ENCODE data around the gene DISC1. TPM values are rescaled to one million over a fixed set of nuclear protein-coding genes. Genes with fewer than 3 reads are reported as not detected.

Gene DISC1
- total and polyA plus RNA-seq, 2 donors (not counting 3 experiments of a cell fraction or from before 2014, with no cell fraction given): 3.3 to 14.7 TPM

- no peak for TF ChIP-seq JUN (IDR thresholded peaks at IDR 0.05; ENCODE audit: borderline replicate concordance, insufficient read depth, insufficient read length, low read depth)
- no peak for TF ChIP-seq FOS (IDR thresholded peaks at IDR 0.05; ENCODE audit: borderline replicate concordance, insufficient read depth, low read length)
- no peak for TF ChIP-seq MAX (IDR thresholded peaks at IDR 0.05; ENCODE audit: insufficient read depth, insufficient read length)
- TF ChIP-seq EZH2 (IDR thresholded peaks at IDR 0.05; ENCODE audit: borderline replicate concordance, low read depth, low read length, severe bottlenecking): no peak
- TF ChIP-seq CTCF (IDR thresholded peaks at IDR 0.05; ENCODE audit: extremely low read depth in 1 of 2, insufficient read depth in 1 of 2, low read depth in 1 of 2, low read length in 2 of 2): no peak
- no peak for TF ChIP-seq POLR2A (IDR thresholded peaks at IDR 0.05; ENCODE audit: low read depth, low read length)
- TF ChIP-seq MYC (IDR thresholded peaks at IDR 0.05; ENCODE audit: low read depth, low read length): no peak
- no peak for TF ChIP-seq GATA2 (IDR thresholded peaks at IDR 0.05; ENCODE audit: insufficient read depth, insufficient read length, low read depth, low read length)
- no peak for TF ChIP-seq POLR2AphosphoS5 (IDR thresholded peaks at IDR 0.05; ENCODE audit: insufficient read depth, low read depth, low read length)
- intact Hi-C loops (cut with micrococcal nuclease) (no loop called here), dilution Hi-C loops (cut with MboI; ENCODE audit: extremely low pct_ligation_motif_present, low sequenced_read_pairs) (no loop called here)
- Histone ChIP-seq H4K20me1 (replicated peaks; ENCODE audit: control insufficient read depth, extremely low read depth, insufficient read depth, low read length) (no peaks in the 10 kb centered on the region), H3K27ac (ENCODE audit: insufficient read depth, low read depth, low read length) (no peak overlapping the region), H3K36me3 (ENCODE audit: control insufficient read depth in 2 of 2, extremely low read depth in 1 of 2, insufficient read depth in 2 of 2, low read length in 2 of 2) (no peaks in the 10 kb centered on the region), H3K9ac (replicated peaks; ENCODE audit: extremely low read depth, insufficient read depth, low read length) (no peak overlapping the region), H3K4me3 (replicated peaks in 1 of 3; ENCODE audit: insufficient read depth in 1 of 3, low read depth in 1 of 3, low read length in 3 of 3) (no peak overlapping the region), H3K27me3 (ENCODE audit: control insufficient read depth in 2 of 2, insufficient read depth in 2 of 2, low read length in 2 of 2) (no peaks in the 10 kb centered on the region), H3K9me1 (replicated peaks; ENCODE audit: control insufficient read depth, extremely low read depth, insufficient read depth, low read length) (no peaks in the 10 kb centered on the region), H3K79me2 (ENCODE audit: control insufficient read depth, insufficient read depth, low read length) (no peaks in the 10 kb centered on the region), H3K4me2 (ENCODE audit: insufficient read depth, low read length) (no peak overlapping the region), H2AFZ (ENCODE audit: low read depth, low read length) (no peak overlapping the region), H3K9me3 (replicated peaks; ENCODE audit: control insufficient read depth, insufficient read depth, low read length) (no peaks in the 10 kb centered on the region), H3K4me1 (ENCODE audit: control insufficient read depth, extremely low read depth, insufficient read depth, low read length) (no peaks in the 10 kb centered on the region)
- CTCF ChIA-PET: interaction anchor here (1.0 kb wide), 1 partner anchor 13 kb away, joined by 5 read pairs; no protein-coding TSS in a partner anchor
- DNase-seq (ENCODE audit: low read depth, low spot score): no peak
- BruUV-seq (replicated peaks): no TSS peak
- no peak for FAIRE-seq
- POLR2A ChIA-PET: no interaction called here
Observed at GRCh38 chr1:231853588-231854207, 227.1 kb downstream of the DISC1 start.
